SK-N-MC (cell line): ENCODE measurements around the gene RSPH6A.

Experiments
- EZH2 ChIP-seq: fragments of 200-600 bp; sonication (generic); IDR thresholded peaks from one replicate; pipeline ENCODE4 v1.6.1; 2017; ENCODE audit warnings: antibody characterized with exemption
- FOXP2 ChIP-seq: optimal IDR thresholded peaks from 2 replicates; pipeline ENCODE3; 2011; ENCODE audit warnings: mild to moderate bottlenecking, moderate library complexity; ENCODE audit not compliant: insufficient read depth; ENCODE audit errors: extremely low read length, control extremely low read depth
- POLR2AphosphoS5 ChIP-seq: IDR thresholded peaks from 2 replicates; pipeline ENCODE4 v1.6.1; 2012; ENCODE audit warnings: mild to moderate bottlenecking, low read depth, low read length, borderline replicate concordance

- TF ChIP-seq EZH2, result no peak
- TF ChIP-seq POLR2AphosphoS5, result no peak
- TF ChIP-seq FOXP2, result no peak
Observed at GRCh38 chr19:45793876-45794275, 21.2 kb downstream of the RSPH6A start.
